Medulla oblongata (tissue), 1 donor: ENCODE data around the gene CADM4.

ENCODE experiments used
- DNase-seq: peaks from one replicate; pipeline ENCODE4 v3.0.0-alpha.2; 2015; ENCODE audit errors: extremely low spot score

CADM4 gene

GRCh38 chr19:43582495-43582894 is 57.2 kb downstream of the CADM4 start:
- DNase-seq, result no peak

GRCh38 chr19:43581467-43581866 is 58.2 kb downstream of the CADM4 start:
- no peak for DNase-seq

- DNase-seq, result no peak
These were observed 60.9 kb downstream of the CADM4 start for GRCh38 chr19:43578787-43579186.

GRCh38 chr19:43575955-43576878 is 63.4 kb downstream of the CADM4 start:
- no peak for DNase-seq

- peak; percentile 99 for DNase-seq
These were observed 64.3 kb downstream of the CADM4 start, which contains the start of the genes PINLYP and XRCC1 for GRCh38 chr19:43575156-43575950. PINLYP (plus strand) TSS chr19:43575801; CDS start chr19:43577192, 1,391 bp downstream. XRCC1 (minus strand) TSS chr19:43575527; CDS start chr19:43575458, 69 bp downstream.

DNA sequence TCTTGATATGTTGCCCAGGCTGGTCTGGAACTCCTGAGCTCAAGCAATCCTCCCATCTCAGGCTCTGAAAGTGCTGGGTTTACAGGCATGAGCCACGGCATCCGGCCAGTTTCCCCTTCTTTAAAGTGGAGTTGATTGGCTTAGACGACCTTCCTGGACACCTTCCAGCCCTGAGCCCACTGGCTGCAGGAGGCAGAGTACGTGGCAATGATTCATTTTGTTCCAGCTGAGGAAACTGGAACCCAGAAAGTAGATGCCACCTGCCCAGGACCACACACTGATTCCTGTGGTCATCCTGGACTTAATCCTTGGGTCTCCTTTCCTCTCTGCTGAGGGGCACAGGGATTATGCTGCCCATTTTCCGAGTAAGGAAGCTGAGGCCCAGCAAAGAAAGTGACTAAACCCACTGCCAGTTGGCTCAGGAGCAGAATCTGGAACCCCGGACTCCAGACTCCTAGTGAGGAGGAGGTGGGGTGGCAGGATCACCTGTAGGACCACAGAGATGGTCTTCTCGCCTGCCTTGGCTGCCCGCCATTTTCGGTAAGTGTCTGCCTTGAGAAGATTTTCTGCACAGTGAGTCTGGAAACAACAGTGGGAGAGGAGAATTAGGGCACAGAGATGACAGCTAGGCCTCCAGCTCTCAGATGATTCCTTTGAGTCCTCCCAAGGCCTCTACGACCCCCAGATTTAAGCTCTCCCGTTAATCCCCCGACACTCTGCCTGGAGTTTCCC is 65.1 kb downstream of the CADM4 start:
- DNase-seq, result no peak
